ENCODE data around the gene KMT2C. TPM values are rescaled to one million over a fixed set of nuclear protein-coding genes. Genes with fewer than 3 reads are reported as not detected.

Gene KMT2C
- total and polyA plus RNA-seq, 2 of the 13 experiments (the other 11 are each of a cell fraction or from before 2014, with no cell fraction given) = 7.1 to 14.4 TPM

DNA sequence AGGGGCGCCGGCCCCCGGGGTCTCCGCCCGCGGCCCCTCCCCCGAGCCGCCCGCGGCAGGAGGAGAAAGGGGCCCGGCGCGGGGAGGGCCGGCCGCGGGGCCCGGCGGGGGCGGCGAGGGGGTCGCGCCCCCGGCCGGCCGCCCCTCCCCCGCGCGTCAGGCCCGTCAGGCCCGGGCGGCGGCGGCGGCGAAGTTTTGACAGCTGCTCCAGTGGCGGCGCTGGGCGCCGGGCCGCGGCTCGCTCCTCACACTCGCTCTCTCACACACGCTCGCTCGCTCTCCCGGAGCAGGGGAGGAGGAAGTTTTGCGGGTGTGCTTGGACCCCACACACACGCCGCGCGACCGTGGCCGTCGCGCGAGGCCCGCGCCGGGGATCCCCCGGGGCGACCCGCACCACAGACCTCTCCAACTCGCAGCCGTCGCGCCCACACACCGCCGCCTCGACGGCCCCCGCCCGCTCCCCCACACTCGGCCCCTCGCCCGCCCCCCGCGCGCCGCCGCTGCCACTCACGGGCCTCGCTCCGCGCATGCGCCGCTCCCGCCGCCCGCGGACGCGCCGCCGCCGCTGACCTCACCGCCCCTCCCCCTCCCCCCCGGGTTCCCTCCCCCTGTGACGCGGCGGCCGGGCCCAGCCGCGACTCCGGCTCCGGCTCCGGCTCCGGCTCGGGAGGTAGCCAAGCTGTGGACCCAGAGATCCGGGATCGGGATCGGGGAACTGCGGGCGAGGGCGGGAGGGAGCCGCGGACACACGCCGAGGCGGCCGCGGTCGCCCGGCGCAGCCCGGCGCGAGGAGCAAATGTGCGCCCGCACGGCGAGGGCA, 518 bp upstream of the KMT2C start:
- Histone ChIP-seq H3K36me3 (replicated peaks in 1 of 2; ENCODE audit: control insufficient read depth in 1 of 2, insufficient read depth in 2 of 2, low read length in 2 of 2) (no peaks in the 10 kb centered on the region), H3K9ac (ENCODE audit: insufficient read depth, low read depth, low read length) (peak overlapping the region; percentile 80), H4K20me1 (ENCODE audit: insufficient read depth, low read length) (peaks cover 9% of the 10 kb centered on the region; the same call in 1 of the 2 replicates), H3K4me3 (replicated peaks in 1 of 3; ENCODE audit: insufficient read depth in 1 of 3, low read depth in 2 of 3, low read length in 3 of 3) (peak overlapping the region; percentile 50 to 69 (median 64); a peak in 5 of 6 replicates), H3K79me2 (ENCODE audit: insufficient read depth, low read length) (peaks cover 37% of the 10 kb centered on the region), H2AFZ (ENCODE audit: low read length) (peak overlapping the region; percentile 42), H3K27me3 (ENCODE audit: control insufficient read depth in 1 of 2, insufficient read depth in 2 of 2, low read length in 2 of 2) (no peaks in the 10 kb centered on the region), H3K27ac (ENCODE audit: extremely low read length, insufficient read depth, low read length) (peak overlapping the region; percentile 85), H3K9me3 (ENCODE audit: low read length) (no peaks in the 10 kb centered on the region), H3K4me2 (ENCODE audit: low read depth, low read length) (peak overlapping the region; percentile 75), H3K4me1 (ENCODE audit: insufficient read depth, low read length) (peaks cover 28% of the 10 kb centered on the region)
- ChIA-PET POLR2A (no interaction called here), CTCF (ENCODE audit: low intra/inter-chr PET ratio, low total read pairs) (no interaction called here)
- FAIRE-seq = no peak
- DNase-seq (ENCODE audit: low spot score) = peak; percentile 81
- intact Hi-C loops (cut with micrococcal nuclease; ENCODE audit: unreplicated experiment) = loop anchor here (2.0 to 5.0 kb wide), 2 partner anchors 26 to 99 kb away; no protein-coding TSS in a partner anchor
- 2% methylated on average over 8 of the region's 132 CpGs for WGBS (ENCODE audit: low lambda C conversion rate)
- BruUV-seq (replicated peaks) = no TSS peak
- ATAC-seq = peak; percentile 70
- in situ Hi-C loops (cut with HindIII; ENCODE audit: extremely low pct_ligation_motif_present, low pct_unique_long_range_greater_than_20kb) = no loop called here
- TF ChIP-seq DNMT3B (CRISPR knock-in tag; conservative IDR thresholded peaks at IDR 0.05) (no peak), PITX1 (CRISPR knock-in tag; IDR thresholded peaks at IDR 0.05) (no peak), ERF (CRISPR knock-in tag; IDR thresholded peaks at IDR 0.05) (peak; percentile 61; the same call in 1 of the 2 replicates), HOXA7 (CRISPR knock-in tag; IDR thresholded peaks at IDR 0.05) (no peak), ESRRA (CRISPR knock-in tag; IDR thresholded peaks at IDR 0.05; ENCODE audit: low read depth) (0 out of 2 replicates have a peak, but pooled peaks have one; percentile 8), KDM3A (CRISPR knock-in tag; IDR thresholded peaks at IDR 0.05; ENCODE audit: low read depth) (peak; percentile 73), FLYWCH1 (CRISPR knock-in tag; IDR thresholded peaks at IDR 0.05) (no peak), NR3C1 (CRISPR knock-in tag; IDR thresholded peaks at IDR 0.05) (no peak), PTBP1 (IDR thresholded peaks at IDR 0.05; ENCODE audit: low read depth, low read length, poor library complexity, severe bottlenecking) (no peak), ZNF501 (CRISPR knock-in tag; IDR thresholded peaks at IDR 0.05) (peak; percentile 74; the same call in 1 of the 2 replicates)
- TF ChIP-seq, protein P1, sequence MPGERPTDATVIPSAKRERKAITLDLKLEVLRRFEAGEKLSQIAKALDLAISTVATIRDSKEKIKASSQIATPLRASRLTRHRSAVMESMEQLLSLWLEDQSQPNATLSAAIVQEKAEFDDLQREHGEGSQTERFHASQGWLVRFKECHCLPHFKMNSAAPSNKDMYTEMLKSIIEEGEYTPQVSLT (CRISPR knock-in tag; IDR thresholded peaks at IDR 0.05; ENCODE audit: borderline replicate concordance, low read depth) = no peak
- TF ChIP-seq, protein P2, sequence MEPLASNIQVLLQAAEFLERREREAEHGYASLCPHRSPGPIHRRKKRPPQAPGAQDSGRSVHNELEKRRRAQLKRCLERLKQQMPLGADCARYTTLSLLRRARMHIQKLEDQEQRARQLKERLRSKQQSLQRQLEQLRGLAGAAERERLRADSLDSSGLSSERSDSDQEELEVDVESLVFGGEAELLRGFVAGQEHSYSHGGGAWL (CRISPR knock-in tag; IDR thresholded peaks at IDR 0.05) = no peak; the same call in 1 of the 2 replicates
- TF ChIP-seq, protein P3, sequence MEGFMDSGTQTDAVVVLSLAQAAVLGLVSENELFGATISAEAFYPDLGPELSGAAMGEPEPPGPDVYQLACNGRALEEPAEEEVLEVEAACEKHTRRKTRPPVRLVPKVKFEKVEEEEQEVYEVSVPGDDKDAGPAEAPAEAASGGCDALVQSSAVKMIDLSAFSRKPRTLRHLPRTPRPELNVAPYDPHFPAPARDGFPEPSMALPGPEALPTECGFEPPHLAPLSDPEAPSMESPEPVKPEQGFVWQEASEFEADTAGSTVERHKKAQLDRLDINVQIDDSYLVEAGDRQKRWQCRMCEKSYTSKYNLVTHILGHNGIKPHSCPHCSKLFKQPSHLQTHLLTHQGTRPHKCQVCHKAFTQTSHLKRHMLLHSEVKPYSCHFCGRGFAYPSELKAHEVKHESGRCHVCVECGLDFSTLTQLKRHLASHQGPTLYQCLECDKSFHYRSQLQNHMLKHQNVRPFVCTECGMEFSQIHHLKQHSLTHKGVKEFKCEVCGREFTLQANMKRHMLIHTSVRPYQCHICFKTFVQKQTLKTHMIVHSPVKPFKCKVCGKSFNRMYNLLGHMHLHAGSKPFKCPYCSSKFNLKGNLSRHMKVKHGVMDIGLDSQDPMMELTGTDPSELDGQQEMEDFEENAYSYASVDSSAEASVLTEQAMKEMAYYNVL (CRISPR knock-in tag; IDR thresholded peaks at IDR 0.05; ENCODE audit: borderline replicate concordance) = no peak
- TF ChIP-seq, protein P4, sequence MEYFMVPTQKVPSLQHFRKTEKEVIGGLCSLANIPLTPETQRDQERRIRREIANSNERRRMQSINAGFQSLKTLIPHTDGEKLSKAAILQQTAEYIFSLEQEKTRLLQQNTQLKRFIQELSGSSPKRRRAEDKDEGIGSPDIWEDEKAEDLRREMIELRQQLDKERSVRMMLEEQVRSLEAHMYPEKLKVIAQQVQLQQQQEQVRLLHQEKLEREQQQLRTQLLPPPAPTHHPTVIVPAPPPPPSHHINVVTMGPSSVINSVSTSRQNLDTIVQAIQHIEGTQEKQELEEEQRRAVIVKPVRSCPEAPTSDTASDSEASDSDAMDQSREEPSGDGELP (IDR thresholded peaks at IDR 0.05; ENCODE audit: borderline replicate concordance, low read depth) = no peak
- TF ChIP-seq, protein P5, sequence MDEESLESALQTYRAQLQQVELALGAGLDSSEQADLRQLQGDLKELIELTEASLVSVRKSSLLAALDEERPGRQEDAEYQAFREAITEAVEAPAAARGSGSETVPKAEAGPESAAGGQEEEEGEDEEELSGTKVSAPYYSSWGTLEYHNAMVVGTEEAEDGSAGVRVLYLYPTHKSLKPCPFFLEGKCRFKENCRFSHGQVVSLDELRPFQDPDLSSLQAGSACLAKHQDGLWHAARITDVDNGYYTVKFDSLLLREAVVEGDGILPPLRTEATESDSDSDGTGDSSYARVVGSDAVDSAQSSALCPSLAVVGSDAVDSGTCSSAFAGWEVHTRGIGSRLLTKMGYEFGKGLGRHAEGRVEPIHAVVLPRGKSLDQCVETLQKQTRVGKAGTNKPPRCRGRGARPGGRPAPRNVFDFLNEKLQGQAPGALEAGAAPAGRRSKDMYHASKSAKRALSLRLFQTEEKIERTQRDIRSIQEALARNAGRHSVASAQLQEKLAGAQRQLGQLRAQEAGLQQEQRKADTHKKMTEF (CRISPR knock-in tag; IDR thresholded peaks at IDR 0.05) = peak; percentile 86
- TF ChIP-seq, protein P6, sequence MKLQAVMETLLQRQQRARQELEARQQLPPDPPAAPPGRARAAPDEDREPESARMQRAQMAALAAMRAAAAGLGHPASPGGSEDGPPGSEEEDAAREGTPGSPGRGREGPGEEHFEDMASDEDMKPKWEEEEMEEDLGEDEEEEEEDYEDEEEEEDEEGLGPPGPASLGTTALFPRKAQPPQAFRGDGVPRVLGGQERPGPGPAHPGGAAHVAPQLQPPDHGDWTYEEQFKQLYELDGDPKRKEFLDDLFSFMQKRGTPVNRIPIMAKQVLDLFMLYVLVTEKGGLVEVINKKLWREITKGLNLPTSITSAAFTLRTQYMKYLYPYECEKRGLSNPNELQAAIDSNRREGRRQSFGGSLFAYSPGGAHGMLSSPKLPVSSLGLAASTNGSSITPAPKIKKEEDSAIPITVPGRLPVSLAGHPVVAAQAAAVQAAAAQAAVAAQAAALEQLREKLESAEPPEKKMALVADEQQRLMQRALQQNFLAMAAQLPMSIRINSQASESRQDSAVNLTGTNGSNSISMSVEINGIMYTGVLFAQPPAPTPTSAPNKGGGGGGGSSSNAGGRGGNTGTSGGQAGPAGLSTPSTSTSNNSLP (IDR thresholded peaks at IDR 0.05; ENCODE audit: low read depth, low read length) = peak; percentile 29; the same call in 1 of the 2 replicates
